HG02840 (cell line): ENCODE measurements around the gene SYCE1L.
"Not testable (repeated sequence)": the region's sequence is repeated elsewhere in the genome, so short reads cannot be mapped to it uniquely, and the experiment has no call there.

Experiments
- ATAC-seq: cut with Tn5 transposase; IDR thresholded peaks from one replicate; pipeline ENCODE4 v1.9.1; 2021; ENCODE audit warnings: mild to moderate bottlenecking, moderate library complexity, moderate number of reproducible peaks; ENCODE audit not compliant: unreplicated experiment, low FRiP score

Gene SYCE1L

GRCh38 chr16:77242471-77242870, 43.3 kb downstream of the SYCE1L start:
- ATAC-seq, result not testable (repeated sequence)

DNA sequence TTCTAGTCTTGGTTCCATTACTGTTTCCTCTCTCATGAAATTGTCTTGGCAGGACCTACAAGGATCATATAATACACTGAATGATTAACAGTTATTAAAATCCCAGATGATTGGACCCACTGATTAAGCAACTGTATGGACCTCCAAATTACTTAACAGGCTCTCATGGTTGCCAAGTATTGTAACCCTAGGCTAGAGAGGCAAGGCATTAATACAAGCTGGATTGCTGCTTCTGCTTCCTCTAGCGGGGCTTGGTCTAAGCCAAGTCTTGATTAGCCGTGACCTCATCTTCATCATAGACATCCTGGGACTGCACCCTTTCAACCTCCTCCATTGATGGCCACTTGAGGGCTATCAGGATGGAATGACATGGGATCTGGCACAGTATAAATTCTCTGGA, 46.9 kb downstream of the SYCE1L start:
- no peak for ATAC-seq

- no peak for ATAC-seq
These were observed 51.2 kb downstream of the SYCE1L start for GRCh38 chr16:77250400-77250799.
